ENCODE data around the gene KIN.

DNA sequence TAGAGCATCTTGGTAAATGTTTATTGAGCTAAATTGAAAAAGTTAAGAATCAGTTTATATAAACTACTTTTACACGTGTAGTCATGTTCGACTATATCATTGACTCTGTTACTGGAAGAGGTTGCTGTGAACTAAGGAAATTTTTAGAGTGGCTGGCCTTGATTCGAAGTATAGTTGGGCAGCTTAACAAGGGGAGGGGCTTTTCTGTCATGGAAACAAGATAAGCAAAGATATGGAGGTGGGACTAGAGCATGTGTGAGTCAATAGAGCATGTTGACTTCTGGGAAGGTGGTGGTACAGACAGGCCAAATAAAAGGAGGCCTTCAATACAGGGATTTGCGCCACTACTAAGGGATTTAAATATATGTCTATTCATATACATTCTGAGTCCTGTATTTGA lies 7.8 kb upstream of the KIN start:
- TF ChIP-seq, protein P1, sequence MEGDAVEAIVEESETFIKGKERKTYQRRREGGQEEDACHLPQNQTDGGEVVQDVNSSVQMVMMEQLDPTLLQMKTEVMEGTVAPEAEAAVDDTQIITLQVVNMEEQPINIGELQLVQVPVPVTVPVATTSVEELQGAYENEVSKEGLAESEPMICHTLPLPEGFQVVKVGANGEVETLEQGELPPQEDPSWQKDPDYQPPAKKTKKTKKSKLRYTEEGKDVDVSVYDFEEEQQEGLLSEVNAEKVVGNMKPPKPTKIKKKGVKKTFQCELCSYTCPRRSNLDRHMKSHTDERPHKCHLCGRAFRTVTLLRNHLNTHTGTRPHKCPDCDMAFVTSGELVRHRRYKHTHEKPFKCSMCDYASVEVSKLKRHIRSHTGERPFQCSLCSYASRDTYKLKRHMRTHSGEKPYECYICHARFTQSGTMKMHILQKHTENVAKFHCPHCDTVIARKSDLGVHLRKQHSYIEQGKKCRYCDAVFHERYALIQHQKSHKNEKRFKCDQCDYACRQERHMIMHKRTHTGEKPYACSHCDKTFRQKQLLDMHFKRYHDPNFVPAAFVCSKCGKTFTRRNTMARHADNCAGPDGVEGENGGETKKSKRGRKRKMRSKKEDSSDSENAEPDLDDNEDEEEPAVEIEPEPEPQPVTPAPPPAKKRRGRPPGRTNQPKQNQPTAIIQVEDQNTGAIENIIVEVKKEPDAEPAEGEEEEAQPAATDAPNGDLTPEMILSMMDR (IDR thresholded peaks at IDR 0.05) = no peak
- TF ChIP-seq POLR2AphosphoS5 (IDR thresholded peaks at IDR 0.05) = no peak
- no peak for TF ChIP-seq POLR2A (IDR thresholded peaks at IDR 0.05)
- no peak for TF ChIP-seq EP300 (IDR thresholded peaks at IDR 0.05)

Data from suprapubic skin (tissue), 4 donors.